Activated CD4-positive, alpha-beta T cell treated with anti-CD3 and anti-CD28 coated beads, Interleukin-2, amount 50 U/mL, for 48 hours (primary cell): ENCODE results near the gene SEBOX.

Experiments used
- DNase-seq, 2 experiments: peaks; one replicate each; pipeline ENCODE4 v3.0.0-alpha.2; 2020

The SEBOX gene

DNA sequence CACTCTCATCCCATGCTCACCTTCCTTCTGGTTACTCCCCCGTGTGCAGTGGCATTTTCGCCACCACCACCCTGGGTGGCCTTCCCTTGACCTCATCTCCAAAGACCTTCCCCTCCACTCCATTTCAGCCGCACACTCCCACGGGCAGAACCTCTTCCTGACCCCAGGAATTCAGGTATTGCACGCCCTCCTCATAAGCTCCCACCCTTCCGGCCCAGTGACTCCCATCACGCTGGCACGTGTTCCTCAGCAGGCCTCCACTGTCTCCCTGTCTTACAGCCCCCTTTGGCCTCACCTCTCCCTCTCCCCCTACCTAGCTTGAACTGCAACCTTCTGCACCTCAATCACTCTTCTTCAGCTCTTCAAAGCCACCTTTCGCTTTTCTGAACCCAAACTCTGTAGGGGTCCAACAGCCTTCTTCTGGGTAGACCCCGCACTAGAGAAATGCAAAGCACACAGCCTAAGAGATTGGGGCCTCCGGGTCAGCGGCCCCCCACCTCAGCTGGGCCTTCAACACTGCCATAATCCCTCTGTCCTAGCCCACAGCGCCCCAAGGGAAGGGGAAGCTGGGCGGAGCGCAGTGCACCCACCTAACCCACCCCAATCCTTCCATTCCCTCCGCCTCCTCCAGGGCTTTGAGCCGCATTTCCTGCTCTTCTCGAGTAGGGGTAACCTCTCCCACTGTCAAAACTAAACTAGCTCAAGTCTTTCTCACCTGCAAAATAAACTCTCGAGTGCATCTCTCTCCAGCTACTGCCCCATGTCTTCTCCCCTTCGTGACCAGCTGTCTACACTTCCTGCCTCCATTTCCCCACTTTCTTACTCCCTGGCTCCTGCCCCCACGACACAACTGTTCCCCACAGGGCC lies 47.7 kb downstream of the SEBOX start:
- DNase-seq: no peak

DNA sequence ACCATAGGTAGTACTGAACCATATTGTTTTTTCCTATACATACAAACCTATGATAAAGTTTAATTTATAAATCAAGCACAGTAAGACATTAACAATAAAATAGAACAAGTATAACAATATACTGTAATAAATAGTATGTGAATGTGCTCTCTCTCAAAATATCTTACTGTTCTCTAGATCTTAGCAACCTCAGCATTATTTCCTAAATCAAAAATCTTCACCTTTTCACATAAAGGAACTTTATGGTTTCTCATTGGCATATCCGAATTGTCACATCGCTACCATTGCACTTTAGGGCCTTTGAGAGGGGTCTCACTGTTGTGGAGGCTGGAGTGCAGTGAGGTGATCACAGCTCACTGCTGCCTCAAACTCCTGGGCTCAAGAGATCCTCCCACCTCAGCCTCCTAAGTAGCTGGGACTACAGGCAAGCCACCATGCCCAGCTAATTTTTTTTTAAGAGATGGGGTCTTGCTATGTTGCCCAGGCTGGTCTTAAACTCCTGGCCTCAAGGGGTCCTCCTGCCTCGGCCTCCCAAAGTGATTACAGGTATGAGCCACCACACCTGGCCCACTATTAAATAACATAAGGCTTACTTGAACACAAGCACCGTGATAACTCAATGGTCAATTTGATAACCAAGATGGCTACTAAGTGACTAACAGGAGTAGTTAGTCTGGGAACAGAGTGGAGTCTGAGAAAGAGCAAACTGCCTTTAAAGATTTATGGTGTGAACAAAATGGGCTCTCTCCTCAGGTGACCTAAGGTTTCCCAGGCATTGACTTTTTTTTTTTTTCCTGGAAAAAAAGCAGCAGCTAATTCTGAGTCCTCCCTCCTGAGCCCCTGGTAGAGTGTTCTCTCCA lies 48.9 kb downstream of the SEBOX start:
- no peak for DNase-seq

DNA sequence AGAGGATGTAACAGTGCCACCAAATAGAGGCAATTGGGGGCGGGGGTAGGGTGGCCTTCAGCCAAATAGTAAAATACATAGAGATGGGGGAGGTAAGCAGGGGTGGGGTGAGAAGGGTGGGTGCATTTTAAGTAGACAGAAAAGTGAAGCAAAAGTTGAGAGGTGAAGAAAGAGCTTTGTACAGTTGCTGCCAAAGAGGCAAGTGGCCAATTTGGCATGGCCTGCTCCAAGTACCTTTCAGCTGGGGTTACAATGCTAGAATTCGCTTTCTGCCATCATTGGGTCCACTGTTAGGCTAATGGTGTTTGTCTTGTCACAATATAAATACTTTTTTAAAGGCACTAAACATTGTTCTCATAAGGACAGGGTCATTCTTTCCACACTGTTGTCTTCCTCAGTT lies 51.2 kb downstream of the SEBOX start:
- DNase-seq: no peak
